Ureter (tissue), 1 donor: Measurements from ENCODE around the gene PTPRN. TPM values are rescaled to one million over a fixed set of nuclear protein-coding genes. Genes with fewer than 3 reads are reported as not detected.

Experiments
- DNase-seq: peaks from one replicate; pipeline ENCODE4 v3.0.0-alpha.2; 2020; ENCODE audit warnings: low spot score
- total RNA-seq: library from RNA; stranded (reverse); gene quantifications from one replicate; pipeline ENCODE4 v1.2.4, GENCODE V29; 2023
- donor health status: DM: yes; HTN: yes; CAD: no.

The PTPRN gene
- total RNA-seq, 1 donor from 2014 or later, result not detected

DNA sequence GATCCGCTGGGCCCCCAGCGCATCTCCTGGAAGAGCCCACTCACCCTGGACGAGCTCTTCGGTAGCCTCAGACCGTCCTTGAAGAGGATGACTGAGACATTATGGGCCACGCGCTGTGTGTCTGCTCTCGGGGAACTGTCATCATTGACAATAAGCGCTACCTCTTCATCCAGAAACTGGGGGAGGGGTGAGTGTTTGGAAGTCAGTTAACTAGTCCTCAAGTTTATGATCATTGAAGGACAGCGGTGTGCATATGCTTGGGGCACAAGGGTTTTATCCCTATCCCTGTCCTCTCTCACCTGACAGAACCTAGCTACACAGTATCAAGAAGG, 63.3 kb downstream of the PTPRN start:
- DNase-seq, result no peak

DNA sequence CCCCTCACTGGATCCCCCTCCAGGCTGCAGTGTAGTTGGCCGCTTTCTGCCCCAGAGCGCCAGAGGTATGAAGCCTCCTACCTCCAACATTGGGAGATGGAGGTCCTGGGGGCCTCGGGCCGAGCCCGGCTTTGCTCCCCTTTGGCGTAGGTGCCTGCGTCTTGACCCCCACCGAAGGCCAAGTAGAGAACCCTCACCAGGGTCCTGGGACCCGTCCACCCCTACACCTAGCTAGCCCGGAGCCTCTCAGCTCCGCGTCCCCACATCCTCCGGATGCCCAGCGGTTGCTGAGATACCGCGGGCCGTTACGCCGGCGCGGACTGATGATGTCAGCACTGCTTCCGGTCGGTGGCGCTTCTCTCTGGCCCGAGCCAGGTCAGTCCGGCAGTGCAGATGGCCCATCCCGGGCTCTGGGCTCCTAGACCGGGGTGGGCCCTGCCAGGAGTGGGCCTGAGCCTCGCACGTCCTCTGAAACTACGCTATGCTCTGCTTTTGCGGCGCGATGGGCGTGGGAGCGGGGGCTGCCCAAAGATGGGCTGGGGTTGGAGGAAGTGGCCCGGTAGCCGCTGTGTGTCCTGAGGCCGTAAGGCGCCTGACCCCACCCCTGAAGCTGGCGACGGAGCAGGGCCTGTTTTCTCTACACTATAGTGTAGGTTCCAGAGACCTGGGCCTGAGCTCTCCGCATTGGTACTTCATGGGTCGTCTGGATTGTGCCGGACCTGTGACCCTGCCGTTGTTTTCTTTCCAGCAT, 63.9 kb downstream of the PTPRN start, which contains the start of the genes GLB1L and STK16:
Gene GLB1L, minus strand, starts transcription at position 297 of the 751 bp plus-strand sequence. CDS start 1,871 bp downstream, outside the sequence.
Gene STK16, plus strand, starts transcription at position 332 of the 751 bp plus-strand sequence. CDS start 521 bp downstream, outside the sequence.
- peak; percentile 96 for DNase-seq

DNA sequence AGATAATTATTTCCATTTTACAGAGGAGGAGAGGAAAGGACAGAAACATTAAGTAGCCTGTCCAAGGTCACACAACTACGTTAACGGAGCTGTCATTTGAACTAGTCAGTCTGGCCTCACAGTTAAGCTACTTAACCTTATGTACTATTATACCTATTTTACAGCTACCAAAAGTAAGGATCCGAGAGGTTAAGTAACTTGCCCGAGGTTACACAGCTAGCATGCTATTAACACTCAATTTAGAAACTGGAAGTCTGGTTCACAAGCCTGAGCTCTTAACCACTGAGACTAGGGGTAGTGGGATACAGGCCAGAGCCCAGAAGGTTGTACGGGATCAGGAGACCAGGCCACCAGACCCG, 64.4 kb downstream of the PTPRN start:
- DNase-seq, result no peak

DNA sequence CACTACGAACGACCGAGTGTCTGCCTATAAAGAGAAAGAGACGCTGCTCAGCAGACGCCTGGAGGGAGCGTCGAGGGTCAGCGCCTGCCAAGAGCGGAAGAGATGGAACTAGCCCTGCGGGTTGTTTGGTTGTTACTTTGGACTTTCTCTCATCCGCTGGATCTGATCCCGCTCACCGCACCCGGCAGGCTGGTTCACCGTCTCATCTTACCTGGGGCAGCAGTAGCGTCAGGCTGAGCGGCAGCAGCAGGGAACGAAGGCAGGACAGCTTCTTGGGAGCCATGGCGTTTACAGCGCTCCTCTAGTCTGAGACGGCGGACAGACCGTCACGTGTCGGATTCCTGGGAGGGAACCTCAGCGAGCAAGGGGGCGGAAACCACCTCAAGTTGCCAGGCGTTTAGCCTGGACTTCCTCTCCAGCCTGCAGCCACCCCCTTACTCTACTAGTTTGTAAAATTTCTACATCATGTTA, 65.9 kb downstream of the PTPRN start:
- no peak for DNase-seq

Other genes starting within 250 kb of the PTPRN start
- gene IHH, start 248.5 kb downstream of the PTPRN start, total RNA-seq, result not detected
- gene NHEJ1, start 148.6 kb downstream of the PTPRN start, total RNA-seq, result 13.9 TPM
- 1.6 TPM for gene SLC23A3, start 139.4 kb downstream of the PTPRN start, total RNA-seq
- 56.4 TPM for gene CNPPD1, start 132.5 kb downstream of the PTPRN start, total RNA-seq
- gene RETREG2, start 131.1 kb downstream of the PTPRN start, total RNA-seq, result 79.6 TPM
- gene ZFAND2B, start 102.6 kb downstream of the PTPRN start, total RNA-seq, result 28.7 TPM
- 36.1 TPM for gene ABCB6, start 90.4 kb downstream of the PTPRN start, total RNA-seq
- gene ATG9A, start 79.8 kb downstream of the PTPRN start, total RNA-seq, result 31.6 TPM
- gene ANKZF1, start 79.6 kb downstream of the PTPRN start, total RNA-seq, result 73.1 TPM
- 9.9 TPM for gene GLB1L, start 64.0 kb downstream of the PTPRN start, total RNA-seq
- 32.9 TPM for gene STK16, start 63.9 kb downstream of the PTPRN start, total RNA-seq
- gene TUBA4B, start 56.2 kb downstream of the PTPRN start, total RNA-seq, result not detected
- gene TUBA4A, start 55.5 kb downstream of the PTPRN start, total RNA-seq, result 85.1 TPM
- 93.6 TPM for gene DNAJB2, start 30.0 kb downstream of the PTPRN start, total RNA-seq
- gene RESP18, start 23.3 kb upstream of the PTPRN start, total RNA-seq, result not detected
- 86.6 TPM for gene DNPEP, start 78.5 kb upstream of the PTPRN start, total RNA-seq
- gene DES, start 109.0 kb upstream of the PTPRN start, total RNA-seq, result 1,211 TPM
- gene SPEG, start 125.4 kb upstream of the PTPRN start, total RNA-seq, result 76.6 TPM
- gene GMPPA, start 189.5 kb upstream of the PTPRN start, total RNA-seq, result 31.9 TPM
- gene ASIC4, start 205.1 kb upstream of the PTPRN start, total RNA-seq, result 0.13 TPM
- 49.6 TPM for gene CHPF, start 234.4 kb upstream of the PTPRN start, total RNA-seq
- gene TMEM198, start 234.6 kb upstream of the PTPRN start, total RNA-seq, result 6.0 TPM